Activated CD8-positive, alpha-beta memory T cell treated with anti-CD3 and anti-CD28 coated beads for 48 hours (primary cell): ENCODE measurements around the gene HOXB9.

Source experiments
- DNase-seq, 3 experiments: peaks; one replicate each; pipeline ENCODE4 v3.0.0-alpha.2; 2020; ENCODE audit warnings: low read depth in 2 of 3, low spot score in 2 of 3

The HOXB9 gene

GRCh38 chr17:48612854-48613691, 13.1 kb downstream of the HOXB9 start:
- DNase-seq: no peak

GRCh38 chr17:48612456-48612853, 13.7 kb downstream of the HOXB9 start:
- no peak for DNase-seq

- DNase-seq: no peak
These were observed 14.3 kb downstream of the HOXB9 start for GRCh38 chr17:48611681-48612455.

- no peak for DNase-seq
These were observed 14.9 kb downstream of the HOXB9 start for GRCh38 chr17:48611213-48611612.

GRCh38 chr17:48610282-48611211, 15.6 kb downstream of the HOXB9 start, which contains the start of gene HOXB7:
Gene HOXB7, minus strand, starts transcription at chr17:48611017. Its CDS starts 99 bp downstream, at chr17:48610918.
- peak in 2 of 3 experiments; percentile 45 to 51 for DNase-seq

GRCh38 chr17:48609759-48610281, 16.3 kb downstream of the HOXB9 start:
- no peak for DNase-seq

GRCh38 chr17:48609033-48609432, 17.1 kb downstream of the HOXB9 start:
- no peak for DNase-seq

- DNase-seq: no peak
These were observed 17.7 kb downstream of the HOXB9 start for GRCh38 chr17:48608494-48608834.

- no peak for DNase-seq
These were observed 19.1 kb downstream of the HOXB9 start for GRCh38 chr17:48606892-48607614.

- no peak for DNase-seq
These were observed 19.9 kb downstream of the HOXB9 start for GRCh38 chr17:48605991-48606891.

- no peak for DNase-seq
These were observed 20.7 kb downstream of the HOXB9 start for GRCh38 chr17:48605409-48605919.

GRCh38 chr17:48604770-48605329, 21.3 kb downstream of the HOXB9 start, which contains the start of gene HOXB6:
Gene HOXB6, minus strand, starts transcription at chr17:48604986. Its CDS starts 6,836 bp downstream, at chr17:48598150.
- no peak for DNase-seq

- no peak for DNase-seq
These were observed 22.0 kb downstream of the HOXB9 start for GRCh38 chr17:48603959-48604769.

- DNase-seq: no peak
These were observed 24.4 kb downstream of the HOXB9 start for GRCh38 chr17:48601539-48602425.

- DNase-seq: no peak
These were observed 25.0 kb downstream of the HOXB9 start for GRCh38 chr17:48601207-48601538.

GRCh38 chr17:48600244-48601098, 25.7 kb downstream of the HOXB9 start:
- DNase-seq: no peak
